Liver (tissue), 9 donors: ENCODE measurements around the gene FUT2. TPM values are rescaled to one million over a fixed set of nuclear protein-coding genes. Genes with fewer than 3 reads are reported as not detected.
A peak's percentile ranks its signal among the peaks of the same experiment; 100 is the strongest.

Source experiments
- DNase-seq: peaks from one replicate; pipeline ENCODE4 v3.0.0-alpha.2; 2017; ENCODE audit warnings: low spot score
- H3K27ac ChIP-seq, 2 donors: one replicate each; pipeline ENCODE4 v1.7.0; 2013; ENCODE audit warnings: inconsistent platforms in 2 of 2, low read length in 2 of 2, control low read depth in 1 of 2, low read depth in 1 of 2, mild to moderate bottlenecking in 1 of 2
- H3K27me3 ChIP-seq, 4 donors: one replicate each; pipeline versions ENCODE4 v1.6.1 to v1.7.0; 2013; ENCODE audit warnings: low read length in 3 of 4, inconsistent platforms in 1 of 4, mild to moderate bottlenecking in 1 of 4, moderate library complexity in 1 of 4; ENCODE audit not compliant: control insufficient read depth in 4 of 4, insufficient read depth in 4 of 4
- H3K36me3 ChIP-seq, 4 donors: one replicate each; pipeline versions ENCODE4 v1.6.1 to v1.7.0; 2013; ENCODE audit warnings: low read length in 3 of 4, mild to moderate bottlenecking in 3 of 4, low read depth in 1 of 4, moderate library complexity in 1 of 4; ENCODE audit not compliant: control insufficient read depth in 4 of 4, insufficient read depth in 3 of 4
- H3K4me1 ChIP-seq, 4 donors: one replicate each; pipeline versions ENCODE4 v1.6.1 to v1.7.0; 2013; ENCODE audit warnings: low read length in 3 of 4, mild to moderate bottlenecking in 3 of 4, moderate library complexity in 1 of 4; ENCODE audit not compliant: control insufficient read depth in 4 of 4, insufficient read depth in 4 of 4
- H3K4me3 ChIP-seq, 3 donors: one replicate each; pipeline versions ENCODE4 v1.6.1 to v1.7.0; 2013; ENCODE audit warnings: low read length in 3 of 3, control low read depth in 1 of 3, low read depth in 1 of 3, mild to moderate bottlenecking in 1 of 3
- H3K9ac ChIP-seq, 2 donors: one replicate each; pipeline ENCODE4 v1.7.0; 2013; ENCODE audit warnings: low read length in 2 of 2, mild to moderate bottlenecking in 2 of 2, moderate library complexity in 2 of 2, control low read depth in 1 of 2, low read depth in 1 of 2
- H3K9me3 ChIP-seq, 4 donors: one replicate each; pipeline versions ENCODE4 v1.6.1 to v1.7.0; 2013; ENCODE audit warnings: low read length in 3 of 4; ENCODE audit not compliant: control insufficient read depth in 4 of 4
- ATF3 ChIP-seq: IDR thresholded peaks from 2 replicates; pipeline ENCODE4 v1.6.1; 2016; ENCODE audit warnings: antibody characterized with exemption
- CTCF ChIP-seq: fragments of 150-350 bp; IDR thresholded peaks from 2 replicates; pipeline ENCODE4 v1.5.1; 2017; ENCODE audit warnings: improper control_type of control experiment, low read depth, low read length; ENCODE audit not compliant: missing input control
- FOXA1 ChIP-seq: IDR thresholded peaks from 2 replicates; pipeline ENCODE4 v1.6.1; 2016; ENCODE audit warnings: antibody characterized with exemption
- FOXA2 ChIP-seq: IDR thresholded peaks from 2 replicates; pipeline ENCODE4 v1.6.1; 2016; ENCODE audit warnings: antibody characterized with exemption
- GABPA ChIP-seq, 2 donors: IDR thresholded peaks in 1 of 2; conservative IDR thresholded peaks in 1 of 2; 2 replicates each; pipeline ENCODE4 v1.6.1; 2016; ENCODE audit warnings: antibody characterized with exemption in 2 of 2, mild to moderate bottlenecking in 1 of 2, moderate library complexity in 1 of 2
- HNF4A ChIP-seq, 2 donors: conservative IDR thresholded peaks; 2 replicates each; pipeline ENCODE4 v1.6.1; 2016; ENCODE audit warnings: antibody characterized with exemption in 2 of 2, mild to moderate bottlenecking in 2 of 2
- JUND ChIP-seq, 2 donors: IDR thresholded peaks; 2 replicates each; pipeline ENCODE4 v1.6.1; 2016; ENCODE audit warnings: antibody characterized with exemption in 2 of 2
- MAX ChIP-seq: IDR thresholded peaks from 2 replicates; pipeline ENCODE4 v1.6.1; 2016; ENCODE audit warnings: antibody characterized with exemption
- NR2F2 ChIP-seq: IDR thresholded peaks from 2 replicates; pipeline ENCODE4 v1.6.1; 2016; ENCODE audit warnings: antibody characterized with exemption
- RAD21 ChIP-seq, 2 donors: IDR thresholded peaks; 2 replicates each; pipeline ENCODE4 v1.6.1; 2016; ENCODE audit warnings: antibody characterized with exemption in 2 of 2, mild to moderate bottlenecking in 2 of 2
- REST ChIP-seq: IDR thresholded peaks from 2 replicates; pipeline ENCODE4 v1.6.1; 2016; ENCODE audit warnings: antibody characterized with exemption, mild to moderate bottlenecking
- RXRA ChIP-seq, 2 donors: IDR thresholded peaks; 2 replicates each; pipeline ENCODE4 v1.6.1; 2017 to 2018; ENCODE audit warnings: antibody characterized with exemption in 2 of 2, mild to moderate bottlenecking in 1 of 2
- SP1 ChIP-seq: IDR thresholded peaks from 2 replicates; pipeline ENCODE4 v1.6.1; 2018; ENCODE audit warnings: antibody characterized with exemption, mild to moderate bottlenecking
- YY1 ChIP-seq: IDR thresholded peaks from 2 replicates; pipeline ENCODE4 v1.6.1; 2016; ENCODE audit warnings: antibody characterized with exemption, mild to moderate bottlenecking
- ZBTB33 ChIP-seq: IDR thresholded peaks from 2 replicates; pipeline ENCODE4 v1.6.1; 2016; ENCODE audit warnings: antibody characterized with exemption
- WGBS: extraction: QIAGEN DNeasy Blood & Tissue Kit; methylation state at CpG from one replicate; pipeline ENCODE4 v1.1.7; 2013; 5-methylcytosine and 5-hydroxymethylcytosine counted together
- polyA plus RNA-seq, 2 donors: library from polyadenylated mRNA; stranded (reverse) in 1 of 2; unstranded in 1 of 2; fragments of 200-250 nt in 1 of 2; fragments of >200 nt in 1 of 2; fragmentation: Nextera tagmentation in 1 of 2; extraction: Ambion mirVana in 1 of 2; gene quantifications; one replicate each; pipeline versions ENCODE4 v1.2.1 to v1.2.3, GENCODE V29; 2013 to 2015
- total RNA-seq, 2 donors: library from RNA; depleted of rRNA; stranded (reverse); fragments of >200 nt; gene quantifications; one replicate each; pipeline ENCODE4 v1.2.3, GENCODE V29; 2014
- donor health status: healthy.
- donor health status: healthy.
- donor health status: healthy.
- donor health status: healthy.
- donor health status: healthy.

Gene FUT2
- total and polyA plus RNA-seq, 4 donors, result 0.02 to 0.38 (median 0.05) TPM; not detected in 1

- DNase-seq, result no peak
- no peaks in the 10 kb centered on the region for H3K27me3 ChIP-seq
- H3K27ac ChIP-seq, result no peak overlapping the region
- peaks cover 2 to 9% (median 7%) of the 10 kb centered on the region in 4 donors for H3K4me1 ChIP-seq
- no peak overlapping the region for H3K9ac ChIP-seq
- TF ChIP-seq FOXA2 (no peak), FOXA1 (no peak)
- H3K4me3 ChIP-seq, result no peak overlapping the region
- no peaks in the 10 kb centered on the region for H3K9me3 ChIP-seq
- 96% methylated on average over 9 of the region's 9 CpGs for WGBS
- H3K36me3 ChIP-seq, result no peaks in the 10 kb centered on the region
Observed at GRCh38 chr19:48734625-48735024, 38.9 kb downstream of the FUT2 start.

- no peaks in the 10 kb centered on the region for H3K9me3 ChIP-seq
- no peak overlapping the region for H3K4me3 ChIP-seq
- H3K4me1 ChIP-seq, result peaks cover 2 to 9% (median 7%) of the 10 kb centered on the region in 4 donors
- 47% methylated on average over 38 of the region's 38 CpGs for WGBS
- H3K27me3 ChIP-seq, result no peaks in the 10 kb centered on the region
- TF ChIP-seq ATF3, result no peak
- no peak for TF ChIP-seq FOXA1
- peak; percentile 42 to 47 for TF ChIP-seq RAD21 (IDR thresholded peaks at IDR 0.05)
- H3K27ac ChIP-seq, result no peak overlapping the region
- H3K9ac ChIP-seq, result no peak overlapping the region
- DNase-seq, result peak; percentile 32
- H3K36me3 ChIP-seq, result no peaks in the 10 kb centered on the region
Observed at GRCh38 chr19:48735031-48735615, 39.4 kb downstream of the FUT2 start.

GRCh38 chr19:48737360-48737998, 41.7 kb downstream of the FUT2 start:
- TF ChIP-seq REST (no peak), YY1 (no peak), MAX (no peak), RAD21 (IDR thresholded peaks at IDR 0.05) (no peak), RXRA (IDR thresholded peaks at IDR 0.05) (no peak), CTCF (no peak), JUND (IDR thresholded peaks at IDR 0.05) (no peak), FOXA1 (no peak), ATF3 (no peak), ZBTB33 (no peak), SP1 (no peak), NR2F2 (no peak), FOXA2 (no peak), HNF4A (conservative IDR thresholded peaks at IDR 0.05) (no peak), GABPA (IDR thresholded peaks at IDR 0.05 in 1 of 2, conservative IDR thresholded peaks at IDR 0.05 in 1 of 2) (no peak)
- H3K4me3 ChIP-seq, result no peak overlapping the region
- DNase-seq, result peak; percentile 34
- no peaks in the 10 kb centered on the region for H3K27me3 ChIP-seq
- H3K4me1 ChIP-seq, result peaks cover 2 to 9% (median 7%) of the 10 kb centered on the region in 4 donors
- no peaks in the 10 kb centered on the region for H3K9me3 ChIP-seq
- no peaks in the 10 kb centered on the region for H3K36me3 ChIP-seq
- no peak overlapping the region for H3K9ac ChIP-seq
- 72% methylated on average over 22 of the region's 22 CpGs for WGBS
- no peak overlapping the region for H3K27ac ChIP-seq
